ENCODE data around the gene ZNF100.

DNA sequence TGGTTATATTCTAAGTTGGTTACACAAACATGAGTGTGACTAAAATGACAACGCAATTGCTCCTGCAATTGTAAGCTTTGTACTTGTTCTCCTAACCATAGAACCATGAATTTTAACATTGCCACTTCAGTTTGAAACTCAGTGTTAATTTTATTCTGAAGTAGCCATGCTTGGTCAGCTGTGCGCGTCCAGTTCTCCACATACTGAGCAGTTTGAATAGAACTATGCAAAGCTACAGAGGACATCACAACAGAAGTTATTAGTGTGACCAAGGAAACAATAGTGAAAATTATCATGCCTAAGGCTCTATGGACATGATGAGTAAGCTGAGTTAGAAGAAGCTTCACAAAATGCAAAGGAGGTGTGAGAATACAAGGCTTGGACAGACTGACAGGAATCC is 19.6 kb upstream of the ZNF100 start:
- TF ChIP-seq CTCF (IDR thresholded peaks at IDR 0.05) (no peak), EP300 (IDR thresholded peaks at IDR 0.05) (no peak)

All from gastroesophageal sphincter (tissue), 3 donors.